Erythroblast (primary cell): ENCODE measurements around the gene CXCR3.
"Not testable (repeated sequence)": the region's sequence is repeated elsewhere in the genome, so short reads cannot be mapped to it uniquely, and the experiment has no call there.

Source experiments
- GATA1 ChIP-seq: IDR thresholded peaks from 2 replicates; pipeline ENCODE4 v1.6.1; 2011; ENCODE audit warnings: low read depth, mild to moderate bottlenecking, control low read depth, low read length, moderate library complexity
- POLR2A ChIP-seq: IDR thresholded peaks from 2 replicates; pipeline ENCODE4 v1.6.1; 2011; ENCODE audit warnings: mild to moderate bottlenecking, low read length

DNA sequence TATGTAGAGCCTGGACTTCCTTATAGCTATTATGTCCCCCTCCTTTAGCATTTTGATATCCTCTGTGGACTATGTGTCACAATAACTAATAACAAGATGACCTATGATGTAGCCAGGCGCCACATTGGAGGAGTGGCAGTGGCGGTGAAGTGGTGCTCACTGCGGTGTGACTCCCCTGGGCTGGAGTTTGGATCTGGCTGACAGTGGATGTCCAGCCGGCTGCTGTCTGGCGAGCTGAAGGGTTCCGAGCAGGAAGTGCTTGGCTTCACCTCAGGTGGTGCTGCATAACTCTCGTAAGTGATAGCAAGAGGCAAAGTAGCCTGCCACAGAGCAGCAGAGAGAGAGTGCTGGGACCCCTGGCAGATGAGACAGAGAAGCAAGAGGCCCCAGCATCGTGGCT, 25.1 kb downstream of the CXCR3 start:
- not testable (repeated sequence) for TF ChIP-seq POLR2A, GATA1
